Gastroesophageal sphincter (tissue), 4 donors: ENCODE measurements around the gene F10. TPM values are rescaled to one million over a fixed set of nuclear protein-coding genes. Genes with fewer than 3 reads are reported as not detected.

Experiments used
- ATAC-seq: fragments of 150-250 bp; one replicate; pipeline ENCODE4 v1.9.1; 2016; ENCODE audit warnings: mild to moderate bottlenecking, moderate library complexity
- H3K27ac ChIP-seq, 4 donors: fragments of 200-600 bp; sonication (generic) in 3 of 4; 1 replicate in 3 of 4; 2 replicates in 1 of 4; pipeline ENCODE4 v1.5.1; 2016 to 2019
- H3K27me3 ChIP-seq: fragments of 200-600 bp; sonication (generic); one replicate; pipeline ENCODE4 v1.5.1; 2019
- H3K36me3 ChIP-seq, 2 donors: fragments of 200-600 bp; sonication (generic); one replicate each; pipeline ENCODE4 v1.5.1; 2019; ENCODE audit warnings: control low read depth in 1 of 2
- H3K4me1 ChIP-seq, 3 donors: fragments of 200-600 bp; sonication (generic); 1 replicate in 2 of 3; 2 replicates in 1 of 3; pipeline ENCODE4 v1.5.1; 2016 to 2019; ENCODE audit warnings: control low read depth in 2 of 3
- H3K4me3 ChIP-seq, 2 donors: fragments of 200-600 bp; sonication (generic); one replicate each; pipeline ENCODE4 v1.5.1; 2019; ENCODE audit warnings: mild to moderate bottlenecking in 1 of 2, moderate library complexity in 1 of 2
- H3K9me3 ChIP-seq, 3 donors: fragments of 200-600 bp; sonication (generic); one replicate each; pipeline ENCODE4 v1.5.1; 2017 to 2019; ENCODE audit warnings: control low read depth in 2 of 3
- CTCF ChIP-seq, 4 experiments: fragments of 200-600 bp in 2 of 4; fragments of 450-650 bp in 2 of 4; sonication (generic) in 1 of 4; IDR thresholded peaks; one replicate each; pipeline ENCODE4 v1.5.1; 2017 to 2019; ENCODE audit warnings: antibody characterized with exemption in 4 of 4, mild to moderate bottlenecking in 2 of 4, moderate library complexity in 2 of 4
- EP300 ChIP-seq: sonication (generic); formaldehyde crosslinking; IDR thresholded peaks from one replicate; pipeline ENCODE4 v1.6.1; 2017; ENCODE audit warnings: antibody characterized with exemption, mild to moderate bottlenecking
- POLR2A ChIP-seq, 2 donors: fragments of 450-650 bp; IDR thresholded peaks; one replicate each; pipeline ENCODE4 v1.6.1; 2017; ENCODE audit warnings: antibody characterized with exemption in 2 of 2, mild to moderate bottlenecking in 2 of 2, moderate library complexity in 1 of 2
- POLR2AphosphoS5 ChIP-seq: sonication (generic); formaldehyde crosslinking; IDR thresholded peaks from one replicate; pipeline ENCODE4 v1.6.1; 2017; ENCODE audit warnings: antibody characterized with exemption
- WGBS, 2 donors: methylation state at CpG; one replicate each; pipeline ENCODE4 v1.1.5; 2018; ENCODE audit warnings: low coverage in 1 of 2; 5-methylcytosine and 5-hydroxymethylcytosine counted together
- total RNA-seq, 4 donors: library from RNA; depleted of rRNA; stranded (reverse); fragments of >200 nt; gene quantifications; one replicate each; pipeline ENCODE4 v1.1.0, GENCODE V29; 2016

F10 gene
- total RNA-seq, 4 donors from 2014 or later: 6.9 to 51.7 (median 12.0) TPM

GRCh38 chr13:113186061-113186900 is 63.7 kb downstream of the F10 start:
- WGBS, 2 donors: 74 to 79% methylated on average over 8 to 10 of the region's 13 CpGs
- H3K27ac ChIP-seq: peak overlapping the region in 3 of 4 donors; percentile 10 to 66 (median 48)

DNA sequence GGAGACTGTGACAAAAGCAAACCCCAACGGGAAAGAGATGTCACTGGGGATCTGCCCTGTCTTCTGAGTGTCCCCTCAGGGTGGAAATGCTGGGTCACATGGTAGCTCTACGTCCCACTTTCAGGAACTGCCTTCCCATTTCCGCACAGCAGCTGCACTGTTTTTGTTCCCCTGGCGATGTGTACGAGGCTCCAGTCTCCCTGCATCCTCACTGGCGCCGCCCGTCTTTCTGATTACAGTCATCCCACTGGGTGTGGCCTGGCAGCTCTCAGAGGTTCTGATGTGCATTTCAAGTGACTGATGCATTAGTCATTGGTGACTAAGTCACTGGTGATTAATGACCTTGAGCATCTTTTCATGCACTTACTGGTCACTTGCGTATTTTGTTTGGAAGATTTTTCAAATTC is 64.7 kb downstream of the F10 start:
- Histone ChIP-seq H3K27ac (peak overlapping the region in 3 of 4 donors; percentile 10 to 66 (median 48)), H3K9me3 (no peaks in the 10 kb centered on the region), H3K27me3 (no peaks in the 10 kb centered on the region), H3K4me3 (no peak overlapping the region), H3K4me1 (no peaks in the 10 kb centered on the region), H3K36me3 (peaks cover 3 to 93% of the 10 kb centered on the region in 2 donors)
- TF ChIP-seq POLR2AphosphoS5 (peak; percentile 58), EP300 (no peak)
- 28 to 55% methylated on average over 8 to 9 of the region's 9 CpGs for WGBS, 2 donors
- ATAC-seq: peak; percentile 94

More at GRCh38 chr13:113186061-113186900, 63.7 kb downstream of the F10 start:
- Histone ChIP-seq H3K4me3 (no peak overlapping the region), H3K36me3 (peaks cover 3 to 93% of the 10 kb centered on the region in 2 donors), H3K27me3 (no peaks in the 10 kb centered on the region), H3K4me1 (no peaks in the 10 kb centered on the region), H3K9me3 (no peaks in the 10 kb centered on the region)
- TF ChIP-seq POLR2A (IDR thresholded peaks at IDR 0.05): no peak
- no peak for TF ChIP-seq POLR2AphosphoS5
- TF ChIP-seq CTCF (IDR thresholded peaks at IDR 0.05): no peak
- no peak for TF ChIP-seq EP300
- no peak for ATAC-seq

DNA sequence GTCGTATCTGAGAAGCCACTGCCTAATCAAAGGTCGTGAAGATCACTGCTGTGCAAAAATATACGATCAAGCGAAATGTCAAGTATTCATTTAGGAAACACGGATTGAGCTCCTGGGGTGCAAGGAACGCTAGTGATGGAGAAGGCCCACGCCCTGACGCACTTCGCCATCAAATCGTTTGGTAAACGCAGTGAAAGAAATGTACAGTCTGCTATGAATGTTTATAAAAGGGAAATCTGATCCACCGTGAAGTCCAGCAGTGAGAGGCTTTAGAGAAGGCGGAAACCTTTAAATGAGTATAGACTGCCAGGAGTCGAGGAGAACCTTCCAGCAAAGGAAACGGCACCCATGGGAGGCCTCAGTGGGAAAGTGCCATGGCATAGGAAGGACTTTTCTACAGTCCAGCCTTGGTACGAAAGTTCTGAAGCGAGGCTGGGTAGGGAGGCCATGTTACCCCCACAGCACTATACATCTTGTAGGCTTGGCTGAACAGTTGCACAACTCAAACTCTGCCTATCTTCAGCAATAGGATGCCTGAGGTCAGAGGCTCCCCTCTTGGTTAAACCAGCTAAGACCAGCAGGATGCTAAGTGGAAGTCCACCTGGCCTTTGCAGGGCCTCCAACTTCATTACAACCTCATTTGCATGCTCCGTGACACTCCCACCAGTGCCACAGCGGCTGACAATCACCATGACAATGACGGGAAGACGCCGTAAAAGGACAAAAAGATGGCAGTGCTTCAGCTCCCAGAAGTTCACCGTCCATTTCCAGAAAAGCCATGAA is 65.5 kb downstream of the F10 start:
- Histone ChIP-seq H3K9me3 (no peaks in the 10 kb centered on the region), H3K4me1 (no peaks in the 10 kb centered on the region), H3K27me3 (no peaks in the 10 kb centered on the region), H3K36me3 (peaks cover 3 to 93% of the 10 kb centered on the region in 2 donors), H3K27ac (peak overlapping the region in 2 of 4 donors; percentile 3 to 11), H3K4me3 (no peak overlapping the region)
- no peak for ATAC-seq
- WGBS, 2 donors: 86 to 93% methylated on average over 15 to 16 of the region's 23 CpGs
- no peak for TF ChIP-seq CTCF (IDR thresholded peaks at IDR 0.05)
- no peak for TF ChIP-seq EP300
- no peak for TF ChIP-seq POLR2A (IDR thresholded peaks at IDR 0.05)
- no peak for TF ChIP-seq POLR2AphosphoS5

- Histone ChIP-seq H3K27ac (no peak overlapping the region), H3K27me3 (no peaks in the 10 kb centered on the region), H3K36me3 (peaks cover 0 to 93% of the 10 kb centered on the region in 2 donors), H3K4me1 (no peaks in the 10 kb centered on the region), H3K4me3 (no peak overlapping the region), H3K9me3 (no peaks in the 10 kb centered on the region)
- no peak for TF ChIP-seq POLR2AphosphoS5
- no peak for TF ChIP-seq EP300
- no peak for TF ChIP-seq POLR2A (IDR thresholded peaks at IDR 0.05)
- ATAC-seq: no peak
- 67 to 86% methylated on average over 1 to 4 of the region's 4 CpGs for whole genome bisulfite sequencing, 2 donors
Measured at GRCh38 chr13:113190181-113190580, 67.6 kb downstream of the F10 start.

DNA sequence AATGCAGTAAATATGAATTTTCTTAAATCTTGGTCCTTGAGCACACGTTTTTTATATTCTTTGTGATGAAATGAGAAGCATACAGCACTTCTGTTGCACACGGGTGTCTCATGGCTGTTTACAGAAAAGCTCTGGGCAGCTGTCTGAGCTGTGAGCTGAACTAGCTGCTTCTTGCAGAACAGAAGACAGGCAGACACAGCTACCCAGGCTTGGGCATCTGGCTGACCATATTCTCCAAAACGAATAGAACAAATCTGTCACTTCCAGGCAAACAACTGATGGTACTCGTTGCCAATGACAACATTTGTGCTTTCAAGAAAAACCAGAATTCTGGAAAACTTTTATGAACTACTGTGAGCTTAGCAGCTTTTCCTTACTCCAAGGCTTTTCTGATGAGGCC is 69.7 kb downstream of the F10 start:
- no peak for TF ChIP-seq POLR2AphosphoS5
- TF ChIP-seq CTCF (IDR thresholded peaks at IDR 0.05): no peak
- no peak for TF ChIP-seq EP300
- H3K4me1 ChIP-seq: no peaks in the 10 kb centered on the region
- H3K27me3 ChIP-seq: no peaks in the 10 kb centered on the region
- H3K4me3 ChIP-seq: no peak overlapping the region
- no peak for ATAC-seq
- peaks cover 9 to 98% of the 10 kb centered on the region in 2 donors for H3K36me3 ChIP-seq
- no peaks in the 10 kb centered on the region for H3K9me3 ChIP-seq
- H3K27ac ChIP-seq: no peak overlapping the region
- 66 to 69% methylated on average over 2 to 4 of the region's 4 CpGs for WGBS, 2 donors
